WERI-Rb-1 (cell line): ENCODE data around the gene PCDHA1.
"Not testable (repeated sequence)": the region's sequence is repeated elsewhere in the genome, so short reads cannot be mapped to it uniquely, and the experiment has no call there.

Experiments
- DNase-seq: peaks from one replicate; pipeline ENCODE4 v3.0.0-alpha.2; 2020
- H3K27ac ChIP-seq: fragments of 250-450 bp; sonication (Bioruptor Pico); 2 replicates; pipeline ENCODE4 v1.5.1; 2020; ENCODE audit warnings: mild to moderate bottlenecking, moderate library complexity
- H3K27me3 ChIP-seq: fragments of 250-450 bp; sonication (Bioruptor Pico); 2 replicates; pipeline ENCODE4 v1.5.1; 2021; ENCODE audit warnings: mild to moderate bottlenecking, low read depth, moderate library complexity; ENCODE audit not compliant: insufficient read depth, severe bottlenecking
- H3K36me3 ChIP-seq: fragments of 250-450 bp; sonication (Bioruptor Pico); 2 replicates; pipeline ENCODE4 v1.5.1; 2020; ENCODE audit warnings: mild to moderate bottlenecking, moderate library complexity
- H3K4me3 ChIP-seq: 2 replicates; pipeline ENCODE4 v1.5.1; 2011; ENCODE audit warnings: low read depth, mild to moderate bottlenecking, control low read depth, low read length
- H3K9me3 ChIP-seq: fragments of 250-450 bp; sonication (Bioruptor Pico); 2 replicates; pipeline ENCODE4 v1.5.1; 2021; ENCODE audit warnings: mild to moderate bottlenecking, moderate library complexity; ENCODE audit not compliant: severe bottlenecking
- CTCF ChIP-seq: IDR thresholded peaks from 2 replicates; pipeline ENCODE4 v1.5.1; 2011; ENCODE audit warnings: low read depth, mild to moderate bottlenecking, control low read depth, inconsistent platforms, low read length

PCDHA1 gene

GRCh38 chr5:140828362-140828737, 42.4 kb downstream of the PCDHA1 start:
- no peak for DNase-seq
- H3K4me3 ChIP-seq, result no peak overlapping the region

GRCh38 chr5:140829511-140830501, 43.9 kb downstream of the PCDHA1 start:
- H3K4me3 ChIP-seq, H3K27ac ChIP-seq: not testable (repeated sequence)

More at GRCh38 chr5:140828362-140828737, 42.4 kb downstream of the PCDHA1 start:
- Histone ChIP-seq H3K27me3 (no peaks in the 10 kb centered on the region), H3K27ac (no peak overlapping the region), H3K9me3 (peaks cover 3% of the 10 kb centered on the region), H3K36me3 (peaks cover 4% of the 10 kb centered on the region; the same call in 1 of the 2 replicates)
- TF ChIP-seq CTCF, result no peak

GRCh38 chr5:140833993-140834392, 48.1 kb downstream of the PCDHA1 start, which contains the start of gene PCDHA7:
Gene PCDHA7, plus strand, starts transcription at chr5:140834269. Its CDS starts 115 bp downstream, at chr5:140834384.
- peak within 1 kb of the TSS; percentile 81 for H3K4me3 ChIP-seq
- peaks cover 3% of the 10 kb centered on the region for H3K9me3 ChIP-seq
- no peaks in the 10 kb centered on the region for H3K27me3 ChIP-seq
- H3K36me3 ChIP-seq, result no peaks in the 10 kb centered on the region
- TF ChIP-seq CTCF, result 0 out of 2 replicates have a peak, but pooled peaks have one; percentile 15
- H3K27ac ChIP-seq, result peak within 1 kb of the TSS; percentile 70
- DNase-seq, result no peak

More at GRCh38 chr5:140829511-140830501, 43.9 kb downstream of the PCDHA1 start:
- H3K9me3 ChIP-seq, DNase-seq, H3K36me3 ChIP-seq, H3K27me3 ChIP-seq: not testable (repeated sequence)

GRCh38 chr5:140834439-140835008, 48.6 kb downstream of the PCDHA1 start:
- peak; percentile 33 for DNase-seq
- not testable (repeated sequence) for H3K36me3 ChIP-seq, H3K27me3 ChIP-seq, H3K9me3 ChIP-seq
- 0 out of 2 replicates have a peak, but pooled peaks have one; percentile 15 for TF ChIP-seq CTCF
- Histone ChIP-seq H3K4me3 (peak overlapping the region; percentile 81), H3K27ac (peak overlapping the region; percentile 70)

- peaks cover 2% of the 10 kb centered on the region for H3K9me3 ChIP-seq
- no peak overlapping the region for H3K27ac ChIP-seq
- no peak for TF ChIP-seq CTCF
- DNase-seq, result no peak
- no peaks in the 10 kb centered on the region for H3K27me3 ChIP-seq
- H3K36me3 ChIP-seq, result no peaks in the 10 kb centered on the region
- no peak overlapping the region for H3K4me3 ChIP-seq
Observed at GRCh38 chr5:140835622-140836510, 49.9 kb downstream of the PCDHA1 start.
